ENCODE data around the gene PLEKHA6. TPM values are rescaled to one million over a fixed set of nuclear protein-coding genes. Genes with fewer than 3 reads are reported as not detected.

PLEKHA6 gene
- total RNA-seq, 1 donor from 2014 or later: 0.93 TPM

DNA sequence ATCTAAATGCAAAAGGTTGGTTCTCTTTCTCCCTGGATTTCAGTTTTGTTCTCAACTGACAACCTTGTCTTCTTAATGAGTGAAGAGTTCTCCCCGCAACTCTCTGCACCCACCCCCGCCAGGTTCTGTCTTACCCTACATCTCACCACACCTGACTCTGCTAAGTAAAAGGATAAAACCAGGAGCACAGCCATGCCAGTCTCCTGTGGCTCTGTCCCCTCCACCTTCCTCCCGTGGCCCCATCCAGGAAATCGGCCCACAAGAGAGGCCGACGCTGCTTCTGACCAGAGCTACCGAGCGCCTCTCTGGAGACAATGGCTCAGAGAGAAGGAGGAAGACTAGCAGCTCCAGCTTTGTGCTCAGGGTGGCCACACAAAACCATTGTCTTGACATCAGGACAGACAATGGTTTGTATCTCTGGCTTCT is 72.2 kb downstream of the PLEKHA6 start:
- DNase-seq (ENCODE audit: extremely low read depth, low read depth, low spot score): no peak

GRCh38 chr1:204286831-204287421 is 72.8 kb downstream of the PLEKHA6 start:
- no peak for DNase-seq (ENCODE audit: extremely low read depth, low read depth, low spot score)

DNA sequence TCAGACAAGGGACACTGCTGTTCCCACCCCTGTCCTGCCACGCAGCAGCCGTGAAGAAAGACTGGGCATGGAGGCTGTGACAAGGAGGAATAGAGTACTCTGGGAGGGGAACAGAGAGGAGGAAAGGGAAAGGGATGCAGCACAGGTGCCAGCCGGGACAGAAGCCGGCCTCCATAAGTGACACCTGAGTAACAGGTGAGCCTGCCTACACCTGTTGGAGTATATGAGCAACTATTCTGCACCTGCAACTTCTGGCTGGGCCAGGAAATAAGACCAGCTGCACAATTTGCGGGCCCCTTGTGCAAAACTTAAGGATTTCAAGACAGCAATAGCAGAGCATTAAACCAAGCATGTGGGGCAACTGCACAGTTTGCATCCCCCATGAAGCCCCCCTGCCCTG is 73.4 kb downstream of the PLEKHA6 start:
- DNase-seq (ENCODE audit: extremely low read depth, low read depth, low spot score): no peak

- DNase-seq (ENCODE audit: extremely low read depth, low read depth, low spot score): no peak
Observed at GRCh38 chr1:204285436-204286305, 74.1 kb downstream of the PLEKHA6 start.

DNA sequence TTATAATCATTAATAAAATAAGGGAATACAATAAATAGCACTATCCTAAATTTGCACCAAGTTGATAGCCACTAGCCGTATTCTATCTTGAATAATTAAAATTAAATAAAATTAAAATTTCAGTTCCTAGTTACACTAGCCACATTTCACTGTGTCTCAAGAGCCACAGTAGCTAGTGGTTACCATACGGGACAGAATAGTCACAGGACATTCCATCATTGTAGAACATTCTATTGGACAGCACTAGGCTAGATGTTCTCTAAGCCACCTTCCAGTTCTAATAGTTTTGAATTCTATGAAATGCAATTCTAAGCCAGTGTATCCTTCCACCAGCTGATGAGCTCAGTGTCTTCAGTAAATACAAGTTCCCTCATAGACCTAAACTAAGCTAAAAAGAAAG is 74.8 kb downstream of the PLEKHA6 start:
- DNase-seq (ENCODE audit: extremely low read depth, low read depth, low spot score): no peak

GRCh38 chr1:204283711-204284651 is 75.7 kb downstream of the PLEKHA6 start:
- no peak for DNase-seq (ENCODE audit: extremely low read depth, low read depth, low spot score)

DNA sequence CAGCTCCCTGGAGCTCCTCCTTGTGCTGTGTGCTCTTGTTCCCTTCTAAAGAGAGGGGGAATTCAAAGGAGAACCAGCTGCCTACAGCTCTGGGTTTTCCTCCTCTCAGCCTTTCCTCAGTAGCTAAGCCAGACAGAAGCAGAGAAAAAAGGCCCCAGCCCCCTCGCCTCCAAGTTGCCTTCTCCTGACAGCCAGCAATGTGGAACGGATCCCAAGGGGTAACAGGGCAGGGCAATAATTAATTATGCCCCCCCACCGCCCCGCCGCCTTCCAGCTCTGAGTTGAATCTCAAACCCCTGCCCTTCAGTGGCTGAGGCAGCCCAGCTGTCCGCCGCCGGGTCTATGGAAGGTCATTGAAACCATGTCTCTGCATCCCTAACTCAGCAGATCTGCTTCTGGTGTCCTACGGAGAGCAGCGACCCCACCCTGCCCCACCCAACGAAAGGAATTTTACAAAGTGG is 76.9 kb downstream of the PLEKHA6 start:
- no peak for DNase-seq (ENCODE audit: extremely low read depth, low read depth, low spot score)

GRCh38 chr1:204280099-204280961 is 79.4 kb downstream of the PLEKHA6 start:
- no peak for DNase-seq (ENCODE audit: extremely low read depth, low read depth, low spot score)

- DNase-seq (ENCODE audit: extremely low read depth, low read depth, low spot score): no peak
Observed at GRCh38 chr1:204278958-204279357, 80.8 kb downstream of the PLEKHA6 start.

- no peak for DNase-seq (ENCODE audit: extremely low read depth, low read depth, low spot score)
Observed at GRCh38 chr1:204278251-204278650, 81.5 kb downstream of the PLEKHA6 start.

- no peak for DNase-seq (ENCODE audit: extremely low read depth, low read depth, low spot score)
Observed at GRCh38 chr1:204277563-204278219, 82.0 kb downstream of the PLEKHA6 start.

GRCh38 chr1:204275695-204276370 is 83.9 kb downstream of the PLEKHA6 start:
- DNase-seq (ENCODE audit: extremely low read depth, low read depth, low spot score): no peak

- no peak for DNase-seq (ENCODE audit: extremely low read depth, low read depth, low spot score)
Observed at GRCh38 chr1:204274446-204274845, 85.3 kb downstream of the PLEKHA6 start.

- no peak for DNase-seq (ENCODE audit: extremely low read depth, low read depth, low spot score)
Observed at GRCh38 chr1:204272505-204272904, 87.2 kb downstream of the PLEKHA6 start.

DNA sequence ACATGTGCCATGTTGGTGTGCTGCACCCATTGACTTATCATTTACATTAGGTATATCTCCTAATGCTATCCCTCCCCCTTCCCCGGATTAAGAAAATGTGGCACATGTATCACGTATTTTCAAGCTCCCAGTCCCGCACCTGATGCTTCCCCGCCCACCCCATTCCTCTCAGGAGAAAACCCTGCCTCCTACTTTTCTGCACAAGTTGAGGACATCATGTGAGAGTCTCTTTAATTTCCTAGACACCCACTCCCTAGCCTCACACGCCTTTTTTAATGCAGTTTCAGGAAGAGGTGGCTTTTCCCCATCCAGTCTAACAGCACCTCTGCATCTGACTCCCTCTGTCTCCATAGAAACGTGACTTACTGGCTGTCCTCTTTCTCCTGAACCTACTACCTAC is 87.8 kb downstream of the PLEKHA6 start:
- DNase-seq (ENCODE audit: extremely low read depth, low read depth, low spot score): no peak

DNA sequence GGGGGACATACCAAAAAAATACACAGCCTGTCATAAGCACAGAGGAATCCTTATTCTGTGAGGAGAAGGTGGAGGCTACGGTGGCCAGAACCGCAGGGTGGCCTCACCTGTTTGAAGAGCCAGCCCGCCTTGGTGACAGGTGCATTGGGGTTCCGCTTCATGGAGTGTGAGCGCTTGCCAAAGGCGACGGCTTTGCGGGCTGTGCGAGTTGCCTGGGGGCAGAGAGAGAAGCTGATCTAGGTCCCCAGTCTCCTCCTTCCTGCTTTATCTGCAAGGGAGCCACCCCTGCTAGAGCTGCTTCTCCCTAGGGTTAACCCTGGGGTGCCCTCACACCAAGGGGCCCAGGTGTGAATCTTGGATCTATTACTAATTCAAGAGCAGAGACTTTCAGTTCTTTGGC is 91.6 kb downstream of the PLEKHA6 start:
- no peak for DNase-seq (ENCODE audit: extremely low read depth, low read depth, low spot score)

DNA sequence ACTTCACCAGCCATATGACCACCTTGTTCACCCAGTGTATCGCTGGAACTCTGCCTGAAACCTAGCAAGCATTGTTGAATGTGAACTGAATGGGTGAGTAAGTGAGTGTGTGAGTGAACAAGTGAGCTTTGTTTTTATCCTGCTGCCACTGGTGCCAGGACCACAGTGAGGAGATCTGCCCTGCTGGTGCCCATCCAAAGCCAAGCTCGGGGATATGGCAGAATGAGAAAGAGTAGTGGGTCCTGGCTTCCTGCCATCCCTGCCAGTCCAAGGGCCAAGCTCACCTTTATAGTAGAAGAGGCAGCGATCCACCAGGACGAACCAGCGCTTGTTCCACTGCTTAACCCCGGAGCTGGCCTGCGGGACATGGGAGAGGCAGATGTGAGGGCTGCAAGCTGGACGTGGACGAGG is 92.5 kb downstream of the PLEKHA6 start:
- DNase-seq (ENCODE audit: extremely low read depth, low read depth, low spot score): no peak

GRCh38 chr1:204266504-204267034 is 93.2 kb downstream of the PLEKHA6 start:
- no peak for DNase-seq (ENCODE audit: extremely low read depth, low read depth, low spot score)

GRCh38 chr1:204265665-204266064 is 94.1 kb downstream of the PLEKHA6 start:
- DNase-seq (ENCODE audit: extremely low read depth, low read depth, low spot score): no peak
